PC-3 (cell line): ENCODE measurements around the gene RSKR.

Source experiments
- CTCF ChIP-seq: fragments of 300-600 bp; sonication (generic); conservative IDR thresholded peaks from 2 replicates; pipeline ENCODE4 v1.5.1; 2017; ENCODE audit warnings: antibody characterized with exemption, low read depth, mild to moderate bottlenecking, low read length
- EZH2phosphoT487 ChIP-seq: fragments of 300-600 bp; sonication (generic); IDR thresholded peaks from 2 replicates; pipeline ENCODE4 v1.6.1; 2018; ENCODE audit warnings: mild to moderate bottlenecking, antibody characterized with exemption, low read length, borderline replicate concordance

DNA sequence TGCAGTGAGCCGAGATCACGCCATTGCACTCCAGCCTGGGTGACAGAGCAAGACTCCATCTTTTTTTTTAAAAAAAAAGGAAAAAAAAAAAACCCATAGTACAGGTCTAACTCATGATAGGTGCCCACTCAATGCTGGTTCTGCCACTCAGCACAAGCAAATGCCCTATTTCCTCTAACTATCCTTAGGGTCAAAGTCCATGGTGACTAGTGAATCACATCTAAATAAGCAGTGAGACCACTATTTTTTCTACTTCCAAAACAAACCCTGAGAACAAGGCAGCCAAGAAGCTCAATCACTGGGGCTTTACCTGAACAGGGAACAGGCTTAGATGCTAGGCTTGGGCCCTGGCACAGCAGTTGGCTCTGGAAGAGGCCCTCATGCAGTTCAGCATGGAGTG lies 27.6 kb upstream of the RSKR start:
- TF ChIP-seq CTCF (no peak), EZH2phosphoT487 (no peak)
